Measurements from ENCODE around the gene GREB1L. TPM values are rescaled to one million over a fixed set of nuclear protein-coding genes. Genes with fewer than 3 reads are reported as not detected.

GREB1L gene
- total RNA-seq, 2 experiments from 2014 or later = not detected

DNA sequence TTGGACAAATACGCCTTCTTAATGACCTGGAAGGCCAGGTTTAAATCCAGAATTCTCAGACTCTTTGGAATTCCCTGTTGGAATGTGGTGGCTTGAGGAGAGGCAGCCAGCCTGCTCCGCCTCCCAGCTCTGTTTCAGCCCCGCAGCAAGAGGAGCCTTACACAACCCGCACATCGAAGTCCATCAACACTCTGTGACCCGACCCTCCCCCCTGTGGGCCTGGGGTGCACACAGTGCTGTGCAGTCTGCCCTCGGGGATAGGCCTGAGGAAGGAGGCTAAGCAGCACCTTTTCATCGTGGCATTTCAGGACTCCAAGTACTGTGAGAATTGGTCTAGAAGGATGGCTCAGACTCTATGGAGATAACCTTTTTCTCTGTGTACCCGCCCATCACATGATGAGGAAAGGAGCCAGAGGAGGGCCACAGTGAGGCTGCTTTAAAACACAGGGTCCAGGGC lies 73.7 kb downstream of the GREB1L start:
- Mint-ChIP-seq H3K27ac (no peak overlapping the region), H3K4me1 (ENCODE audit: low read depth) (no peaks in the 10 kb centered on the region), H3K27me3 (peaks cover 4% of the 10 kb centered on the region), H3K36me3 (ENCODE audit: low read depth) (no peaks in the 10 kb centered on the region), H3K9me3 (no peaks in the 10 kb centered on the region), H3K4me3 (no peak overlapping the region)
- TF ChIP-seq, protein P1, sequence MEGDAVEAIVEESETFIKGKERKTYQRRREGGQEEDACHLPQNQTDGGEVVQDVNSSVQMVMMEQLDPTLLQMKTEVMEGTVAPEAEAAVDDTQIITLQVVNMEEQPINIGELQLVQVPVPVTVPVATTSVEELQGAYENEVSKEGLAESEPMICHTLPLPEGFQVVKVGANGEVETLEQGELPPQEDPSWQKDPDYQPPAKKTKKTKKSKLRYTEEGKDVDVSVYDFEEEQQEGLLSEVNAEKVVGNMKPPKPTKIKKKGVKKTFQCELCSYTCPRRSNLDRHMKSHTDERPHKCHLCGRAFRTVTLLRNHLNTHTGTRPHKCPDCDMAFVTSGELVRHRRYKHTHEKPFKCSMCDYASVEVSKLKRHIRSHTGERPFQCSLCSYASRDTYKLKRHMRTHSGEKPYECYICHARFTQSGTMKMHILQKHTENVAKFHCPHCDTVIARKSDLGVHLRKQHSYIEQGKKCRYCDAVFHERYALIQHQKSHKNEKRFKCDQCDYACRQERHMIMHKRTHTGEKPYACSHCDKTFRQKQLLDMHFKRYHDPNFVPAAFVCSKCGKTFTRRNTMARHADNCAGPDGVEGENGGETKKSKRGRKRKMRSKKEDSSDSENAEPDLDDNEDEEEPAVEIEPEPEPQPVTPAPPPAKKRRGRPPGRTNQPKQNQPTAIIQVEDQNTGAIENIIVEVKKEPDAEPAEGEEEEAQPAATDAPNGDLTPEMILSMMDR (IDR thresholded peaks at IDR 0.05) = no peak
- H3K27ac ChIP-seq (ENCODE audit: low read depth in 1 of 2, low read length in 2 of 2) = no peak overlapping the region
- H3K4me1 ChIP-seq (ENCODE audit: insufficient read depth, low read length) = no peaks in the 10 kb centered on the region
- ATAC-seq (ENCODE audit: poor library complexity) (no peak), DNase-seq (no peak)
- no peak overlapping the region for H3K4me3 ChIP-seq (ENCODE audit: low read length)
- no peaks in the 10 kb centered on the region for H3K36me3 ChIP-seq (ENCODE audit: insufficient read depth, low read length)
- CTCF ChIA-PET = no interaction called here
- POLR2A ChIA-PET = no interaction called here
- H3K27me3 ChIP-seq (ENCODE audit: control insufficient read depth in 1 of 2, insufficient read depth in 2 of 2, low read length in 2 of 2) = no peaks in the 10 kb centered on the region
- intact Hi-C loops (cut with DNase I, micrococcal nuclease) = no loop called here
- H3K9me3 ChIP-seq (ENCODE audit: control insufficient read depth in 1 of 2, insufficient read depth in 1 of 2, low read length in 2 of 2) = no peaks in the 10 kb centered on the region

DNA sequence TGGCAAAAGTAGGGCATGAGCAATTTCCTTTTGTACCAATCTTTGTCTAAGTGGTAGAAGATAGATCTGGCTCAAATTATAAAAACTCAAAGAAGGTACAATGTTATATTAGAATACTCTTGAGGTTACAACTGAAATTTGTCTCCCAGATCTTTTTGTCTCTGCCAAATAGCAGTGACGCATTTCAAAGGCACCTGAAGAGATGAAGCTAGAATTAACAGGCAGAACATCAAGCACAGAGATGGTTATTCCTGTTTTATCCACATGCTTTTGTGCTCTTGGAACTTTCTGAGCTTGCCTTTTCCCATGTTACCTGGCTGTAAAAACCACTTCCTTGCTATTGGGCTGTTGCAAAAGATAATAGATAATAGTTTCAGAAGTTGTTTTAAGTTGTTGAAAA lies 74.3 kb downstream of the GREB1L start:
- H3K4me3 Mint-ChIP-seq = no peak overlapping the region
- H3K4me3 ChIP-seq (ENCODE audit: low read length) = no peak overlapping the region
- H3K4me1 Mint-ChIP-seq (ENCODE audit: low read depth) = no peaks in the 10 kb centered on the region
- H3K9me3 Mint-ChIP-seq = no peaks in the 10 kb centered on the region
- peaks cover 4% of the 10 kb centered on the region for H3K27me3 Mint-ChIP-seq
- no peaks in the 10 kb centered on the region for H3K27me3 ChIP-seq (ENCODE audit: control insufficient read depth in 1 of 2, insufficient read depth in 2 of 2, low read length in 2 of 2)
- TF ChIP-seq, protein P1 (IDR thresholded peaks at IDR 0.05) = no peak
- no peak overlapping the region for H3K27ac ChIP-seq (ENCODE audit: low read depth in 1 of 2, low read length in 2 of 2)
- H3K36me3 Mint-ChIP-seq (ENCODE audit: low read depth) = no peaks in the 10 kb centered on the region
- CTCF ChIA-PET = no interaction called here
- no peaks in the 10 kb centered on the region for H3K4me1 ChIP-seq (ENCODE audit: insufficient read depth, low read length)
- H3K9me3 ChIP-seq (ENCODE audit: control insufficient read depth in 1 of 2, insufficient read depth in 1 of 2, low read length in 2 of 2) = no peaks in the 10 kb centered on the region
- intact Hi-C loops (cut with DNase I, micrococcal nuclease) = no loop called here
- ATAC-seq (ENCODE audit: poor library complexity) = no peak
- POLR2A ChIA-PET = no interaction called here
- H3K27ac Mint-ChIP-seq = no peak overlapping the region
- no peaks in the 10 kb centered on the region for H3K36me3 ChIP-seq (ENCODE audit: insufficient read depth, low read length)
- no peak for DNase-seq

DNA sequence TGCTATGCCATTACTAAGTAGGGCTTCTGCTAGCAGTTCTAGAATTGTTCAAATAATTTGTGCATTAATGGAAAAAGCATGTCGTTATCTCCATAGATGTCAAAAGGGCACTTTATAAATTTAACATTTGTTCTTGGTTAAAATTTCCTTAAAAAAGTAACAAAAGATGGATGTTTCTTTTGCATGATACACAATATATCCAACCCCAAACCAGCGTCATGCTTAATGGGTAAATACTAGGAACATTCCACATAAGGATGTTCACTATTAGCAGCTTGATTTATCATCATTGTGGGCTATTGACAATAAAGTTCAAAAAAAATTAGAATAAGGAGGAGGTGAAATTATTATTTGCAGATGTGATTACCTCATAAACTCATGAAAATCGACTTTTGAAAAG lies 79.7 kb downstream of the GREB1L start:
- no peaks in the 10 kb centered on the region for H3K27me3 ChIP-seq (ENCODE audit: control insufficient read depth in 1 of 2, insufficient read depth in 2 of 2, low read length in 2 of 2)
- TF ChIP-seq, protein P1 (IDR thresholded peaks at IDR 0.05) = no peak
- Mint-ChIP-seq H3K36me3 (ENCODE audit: low read depth) (no peaks in the 10 kb centered on the region), H3K4me1 (ENCODE audit: low read depth) (no peaks in the 10 kb centered on the region), H3K4me3 (no peak overlapping the region), H3K9me3 (no peaks in the 10 kb centered on the region), H3K27ac (no peak overlapping the region), H3K27me3 (peaks cover 5% of the 10 kb centered on the region)
- DNase-seq (no peak), ATAC-seq (ENCODE audit: poor library complexity) (no peak)
- ChIA-PET POLR2A (no interaction called here), CTCF (no interaction called here)
- no peaks in the 10 kb centered on the region for H3K36me3 ChIP-seq (ENCODE audit: insufficient read depth, low read length)
- intact Hi-C loops (cut with DNase I, micrococcal nuclease) = loop anchor here in 1 of 2 experiments (2.0 kb wide), 1 partner anchor 19 kb away; no protein-coding TSS in a partner anchor
- H3K9me3 ChIP-seq (ENCODE audit: control insufficient read depth in 1 of 2, insufficient read depth in 1 of 2, low read length in 2 of 2) = no peaks in the 10 kb centered on the region
- H3K27ac ChIP-seq (ENCODE audit: low read depth in 1 of 2, low read length in 2 of 2) = no peak overlapping the region
- H3K4me3 ChIP-seq (ENCODE audit: low read length) = no peak overlapping the region
- H3K4me1 ChIP-seq (ENCODE audit: insufficient read depth, low read length) = no peaks in the 10 kb centered on the region
